Measurements from ENCODE around the gene TIGD1. TPM values are rescaled to one million over a fixed set of nuclear protein-coding genes. Genes with fewer than 3 reads are reported as not detected.
A peak's percentile ranks its signal among the peaks of the same experiment; 100 is the strongest.

Gene TIGD1
- total RNA-seq, 1 donor from 2014 or later: 2.0 TPM

DNA sequence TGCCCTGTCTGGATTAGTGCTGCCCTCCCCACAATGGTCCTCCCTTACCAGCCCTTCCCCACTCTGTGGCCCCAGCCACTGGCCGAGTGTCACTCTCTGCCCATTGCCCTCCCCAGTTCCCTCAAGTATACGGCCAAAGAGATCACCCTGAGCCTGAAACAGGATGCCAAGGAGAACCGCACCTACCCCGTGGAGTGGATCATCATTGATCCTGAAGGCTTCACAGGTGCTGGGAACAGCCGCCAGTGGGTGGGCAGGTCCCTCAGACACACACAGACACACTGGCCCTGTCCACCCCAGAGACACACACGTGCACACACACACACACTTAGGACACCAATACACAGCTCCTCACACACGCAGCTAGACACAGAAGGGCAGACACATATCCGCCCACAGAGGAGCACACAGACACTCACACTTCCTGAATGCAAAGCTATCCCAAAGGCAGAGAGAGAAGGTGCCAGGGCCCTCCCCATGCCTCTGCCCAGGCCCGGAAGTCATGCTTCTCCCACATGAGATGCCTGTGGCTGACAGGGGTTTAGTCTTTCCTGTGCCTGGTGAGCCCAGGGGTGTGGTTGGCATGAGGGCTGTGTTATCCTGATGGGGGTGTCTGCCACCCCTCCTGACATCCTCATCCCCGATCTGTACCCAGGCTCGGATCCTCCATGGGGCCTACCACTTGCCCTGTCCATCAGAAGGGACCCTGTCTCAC is 21.5 kb downstream of the TIGD1 start:
- intact Hi-C loops (cut with DNase I): no loop called here
- peak; percentile 62 for DNase-seq (ENCODE audit: missing footprints)
- no peak for ATAC-seq

DNA sequence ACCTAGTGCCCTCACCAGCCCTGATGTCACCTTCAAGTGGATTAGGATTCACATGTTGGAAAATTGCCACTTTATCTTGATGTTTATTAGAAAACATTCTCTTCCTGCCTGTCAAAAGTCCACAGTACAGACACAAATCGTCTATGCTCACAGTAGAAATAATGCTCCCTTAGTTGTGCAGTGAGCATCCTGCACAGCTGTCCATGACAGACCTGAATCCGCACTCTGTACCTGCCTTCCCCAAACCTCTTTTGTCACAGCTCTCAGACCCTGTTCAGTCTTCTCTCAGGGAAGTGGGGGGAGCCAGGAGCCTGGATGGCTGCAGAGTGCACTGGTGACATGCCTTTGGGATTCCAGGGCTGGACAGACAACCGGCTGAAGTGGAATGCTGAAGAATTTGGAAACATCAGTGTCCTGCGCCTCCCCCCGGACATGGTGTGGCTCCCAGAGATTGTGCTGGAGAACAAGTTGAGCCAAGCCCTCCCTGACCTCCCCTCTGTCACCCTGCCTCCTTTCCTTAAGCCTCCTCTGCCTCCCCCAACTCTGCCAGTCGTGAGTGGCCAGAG is 22.4 kb downstream of the TIGD1 start:
- no peak for ATAC-seq
- DNase-seq (ENCODE audit: missing footprints): peak; percentile 22
- intact Hi-C loops (cut with DNase I): no loop called here

- DNase-seq (ENCODE audit: missing footprints) (peak; percentile 60), ATAC-seq (no peak)
- intact Hi-C loops (cut with DNase I): no loop called here
These were observed 23.9 kb downstream of the TIGD1 start for GRCh38 chr2:232526372-232526941.

DNA sequence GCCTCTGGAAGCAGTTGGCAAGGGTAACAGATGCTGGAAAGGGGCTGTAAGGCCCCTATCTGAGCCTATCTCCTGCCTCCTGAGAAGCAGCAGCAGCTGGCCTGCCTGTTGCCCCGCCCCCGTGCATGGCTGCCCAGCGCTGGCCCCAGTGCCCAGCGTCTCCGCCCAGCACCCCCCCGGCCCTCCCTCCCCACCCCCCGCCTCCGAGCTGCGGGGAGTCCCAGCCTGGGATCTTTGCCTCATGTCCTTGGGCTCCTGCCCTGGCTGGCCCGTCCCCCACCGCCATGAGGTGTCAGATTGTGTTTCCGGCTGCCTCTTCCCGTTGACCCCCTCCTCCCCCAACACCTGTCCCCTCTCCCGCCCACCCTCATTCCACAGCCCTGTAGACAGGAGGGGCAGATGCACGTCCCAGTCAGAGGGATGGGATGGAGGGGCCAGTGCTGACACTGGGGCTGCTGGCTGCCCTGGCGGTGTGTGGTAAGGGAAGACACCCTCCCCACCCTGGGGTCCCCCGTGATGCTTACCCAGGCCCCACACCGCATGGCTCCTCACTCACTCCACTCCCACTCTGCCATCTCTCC is 24.5 kb downstream of the TIGD1 start, which contains the start of gene CHRND:
CHRND (plus strand) TSS at position 370 of the 581 bp plus-strand sequence; CDS start at position 426, 56 bp downstream.
- DNase-seq (ENCODE audit: missing footprints): peak; percentile 61
- intact Hi-C loops (cut with DNase I): no loop called here
- peak; percentile 53 for ATAC-seq

GRCh38 chr2:232525199-232525598 is 25.2 kb downstream of the TIGD1 start:
- DNase-seq (ENCODE audit: missing footprints) (peak; percentile 25), ATAC-seq (no peak)
- intact Hi-C loops (cut with DNase I): no loop called here

- DNase-seq (ENCODE audit: missing footprints) (peak; percentile 21), ATAC-seq (no peak)
- intact Hi-C loops (cut with DNase I): loop anchor here (5.0 kb wide), 2 partner anchors 77 to 617 kb away; no protein-coding TSS in a partner anchor
These were observed 25.6 kb downstream of the TIGD1 start for GRCh38 chr2:232524771-232525170.

- DNase-seq (ENCODE audit: missing footprints): peak; percentile 57
- ATAC-seq: peak; percentile 26
- intact Hi-C loops (cut with DNase I): loop anchor here (5.0 kb wide), 2 partner anchors 77 to 617 kb away; no protein-coding TSS in a partner anchor
These were observed 26.4 kb downstream of the TIGD1 start for GRCh38 chr2:232523682-232524597.

GRCh38 chr2:232523402-232523681 is 27.0 kb downstream of the TIGD1 start:
- ATAC-seq: no peak
- intact Hi-C loops (cut with DNase I): loop anchor here (5.0 kb wide), 2 partner anchors 76 to 616 kb away; no protein-coding TSS in a partner anchor
- no peak for DNase-seq (ENCODE audit: missing footprints)

DNA sequence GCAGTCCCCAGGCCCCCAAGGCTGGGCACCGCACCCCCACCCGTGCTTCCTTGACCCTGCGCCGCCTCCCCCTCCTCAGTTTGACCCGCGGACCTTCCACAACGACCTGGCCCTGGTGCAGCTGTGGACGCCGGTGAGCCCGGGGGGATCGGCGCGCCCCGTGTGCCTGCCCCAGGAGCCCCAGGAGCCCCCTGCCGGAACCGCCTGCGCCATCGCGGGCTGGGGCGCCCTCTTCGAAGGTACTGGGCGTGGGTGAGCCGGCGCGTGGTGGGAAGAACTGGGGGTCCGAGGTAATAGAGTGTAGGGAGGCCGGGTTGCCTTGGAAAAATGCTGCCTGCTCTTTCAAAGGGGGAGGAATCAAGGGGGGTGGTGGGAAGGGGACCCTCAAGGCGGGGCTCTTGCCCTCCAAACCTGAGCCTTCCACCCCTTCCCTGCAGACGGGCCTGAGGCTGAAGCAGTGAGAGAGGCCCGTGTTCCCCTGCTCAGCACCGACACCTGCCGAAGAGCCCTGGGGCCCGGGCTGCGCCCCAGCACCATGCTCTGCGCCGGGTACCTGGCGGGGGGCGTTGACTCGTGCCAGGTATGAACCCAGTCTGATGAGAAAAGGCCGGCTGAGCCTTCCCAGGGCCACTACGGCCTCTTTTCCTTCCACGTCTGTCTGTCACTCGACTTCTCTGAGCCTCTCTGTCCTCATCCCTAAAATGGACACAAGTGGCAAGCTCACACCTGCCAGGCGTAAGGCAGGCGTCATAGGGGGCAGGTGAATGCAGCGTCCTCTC is 27.5 kb downstream of the TIGD1 start:
- no peak for ATAC-seq
- intact Hi-C loops (cut with DNase I): loop anchor here (5.0 kb wide), 2 partner anchors 76 to 616 kb away; no protein-coding TSS in a partner anchor
- DNase-seq (ENCODE audit: missing footprints): no peak

- intact Hi-C loops (cut with DNase I): loop anchor here (5.0 kb wide), 2 partner anchors 75 to 615 kb away; no protein-coding TSS in a partner anchor
- peak; percentile 39 for ATAC-seq
- DNase-seq (ENCODE audit: missing footprints): peak; percentile 87
These were observed 28.3 kb downstream of the TIGD1 start for GRCh38 chr2:232521959-232522622.

GRCh38 chr2:232521098-232521497 is 29.3 kb downstream of the TIGD1 start:
- no peak for ATAC-seq
- DNase-seq (ENCODE audit: missing footprints): no peak
- intact Hi-C loops (cut with DNase I): loop anchor here (5.0 kb wide), 2 partner anchors 74 to 614 kb away; no protein-coding TSS in a partner anchor

DNA sequence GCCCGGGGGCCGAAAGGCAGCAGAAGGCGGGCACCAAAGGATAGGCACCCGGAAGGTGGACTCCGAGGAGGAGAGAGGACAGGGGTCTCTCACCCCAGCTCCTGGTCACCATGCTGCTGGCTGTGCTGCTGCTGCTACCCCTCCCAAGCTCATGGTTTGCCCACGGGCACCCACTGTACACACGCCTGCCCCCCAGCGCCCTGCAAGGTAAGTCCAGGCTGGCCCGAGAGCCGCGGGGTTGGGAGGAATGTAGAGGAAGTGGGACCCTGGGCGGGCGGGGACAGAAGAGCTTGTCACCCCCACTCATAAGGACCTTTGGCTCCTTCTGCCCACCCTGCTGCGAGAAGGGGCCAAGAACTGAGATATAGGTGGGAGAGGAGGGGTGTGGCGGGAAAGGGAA is 29.9 kb downstream of the TIGD1 start:
- ATAC-seq (no peak), DNase-seq (ENCODE audit: missing footprints) (no peak)
- intact Hi-C loops (cut with DNase I): loop anchor here (5.0 kb wide), 2 partner anchors 73 to 613 kb away; no protein-coding TSS in a partner anchor

- intact Hi-C loops (cut with DNase I): loop anchor here (5.0 kb wide), 2 partner anchors 73 to 613 kb away; no protein-coding TSS in a partner anchor
- DNase-seq (ENCODE audit: missing footprints): no peak
- no peak for ATAC-seq
These were observed 30.5 kb downstream of the TIGD1 start, which contains the start of gene PRSS56 for GRCh38 chr2:232519581-232520438. Gene PRSS56 (plus strand): TSS chr2:232520388. CDS start chr2:232520599, 211 bp downstream.

- intact Hi-C loops (cut with DNase I): no loop called here
- ATAC-seq (no peak), DNase-seq (ENCODE audit: missing footprints) (no peak)
These were observed 31.5 kb downstream of the TIGD1 start for GRCh38 chr2:232518844-232519243.

GRCh38 chr2:232516551-232516950 is 33.8 kb downstream of the TIGD1 start:
- intact Hi-C loops (cut with DNase I): no loop called here
- ATAC-seq: no peak
- DNase-seq (ENCODE audit: missing footprints): no peak

DNA sequence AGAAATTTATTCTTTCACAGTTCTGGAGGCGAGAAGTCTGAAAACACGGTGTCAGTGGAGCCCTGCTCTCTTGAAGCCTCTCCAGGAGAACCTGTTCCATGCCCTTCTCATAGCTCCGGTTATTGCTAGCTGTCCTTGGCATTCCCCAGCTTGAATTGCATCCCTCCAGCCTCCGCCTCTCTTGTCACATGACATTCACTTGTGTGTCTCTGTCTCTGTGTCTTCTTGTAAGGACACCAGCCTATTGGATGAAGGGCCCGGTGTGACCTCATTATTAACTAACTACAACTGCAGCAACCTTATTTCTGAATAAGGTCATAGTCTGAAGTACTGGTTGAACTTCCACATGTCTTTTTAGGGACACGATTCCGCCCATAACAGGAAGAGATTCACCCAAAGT is 34.7 kb downstream of the TIGD1 start:
- no peak for ATAC-seq
- intact Hi-C loops (cut with DNase I): no loop called here
- DNase-seq (ENCODE audit: missing footprints): no peak

All from Right ventricle myocardium inferior (tissue), 1 donor.